ENCODE results near the gene POR. TPM values are rescaled to one million over a fixed set of nuclear protein-coding genes. Genes with fewer than 3 reads are reported as not detected.
"Not testable (repeated sequence)": the region's sequence is repeated elsewhere in the genome, so short reads cannot be mapped to it uniquely, and the experiment has no call there.

The POR gene
- total RNA-seq, 2 experiments from 2014 or later = 52.0 to 57.6 TPM

GRCh38 chr7:75994388-75995051 lies 79.6 kb downstream of the POR start, which contains the start of gene TMEM120A:
Gene TMEM120A (minus strand): TSS chr7:75994595. CDS start chr7:75994570, 25 bp downstream.
- Mint-ChIP-seq H3K4me3 (peak within 1 kb of the TSS; percentile 70), H3K27me3 (no peaks in the 10 kb centered on the region), H3K4me1 (peaks cover 32% of the 10 kb centered on the region), H3K27ac (peak within 1 kb of the TSS; percentile 36), H3K36me3 (peaks cover 18% of the 10 kb centered on the region), H3K9me3 (ENCODE audit: low read depth) (no peaks in the 10 kb centered on the region)
- CTCF ChIA-PET = interaction anchor here (0.8 to 1.4 kb wide), 4 partner anchors 23 to 128 kb away, joined by 3 read pairs; no protein-coding TSS in a partner anchor
- ATAC-seq (peak; percentile 98), DNase-seq (peak; percentile 95)

DNA sequence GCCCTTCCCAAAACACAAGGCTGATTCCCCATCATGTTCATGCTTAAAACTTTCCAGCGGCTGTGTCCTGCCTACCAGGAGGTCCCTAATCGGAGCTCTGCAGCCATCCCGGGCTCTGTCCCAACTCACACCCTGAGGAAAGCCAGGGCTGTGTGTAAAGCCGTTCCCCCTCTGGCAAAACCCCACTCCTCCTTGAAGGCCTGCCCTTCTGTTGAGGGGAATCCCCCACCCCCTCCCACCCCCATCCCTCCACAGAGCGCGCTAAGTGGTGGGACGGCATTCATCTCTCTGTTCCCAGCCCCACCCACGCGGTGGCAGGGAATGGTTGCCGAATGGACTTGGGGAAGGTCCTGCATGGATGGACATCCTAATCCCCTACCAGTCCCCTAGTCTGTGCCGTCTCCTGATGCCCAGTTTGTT lies 80.1 kb downstream of the POR start:
- peaks cover 28% of the 10 kb centered on the region for H3K4me1 Mint-ChIP-seq
- peak overlapping the region; percentile 70 for H3K4me3 Mint-ChIP-seq
- DNase-seq (no peak), ATAC-seq (no peak)
- H3K27ac Mint-ChIP-seq = peak overlapping the region; percentile 36
- no peaks in the 10 kb centered on the region for H3K9me3 Mint-ChIP-seq (ENCODE audit: low read depth)
- no peaks in the 10 kb centered on the region for H3K27me3 Mint-ChIP-seq
- CTCF ChIA-PET = interaction anchor here (0.7 to 1.4 kb wide), 5 partner anchors 23 to 148 kb away, joined by 3 read pairs; no protein-coding TSS in a partner anchor
- H3K36me3 Mint-ChIP-seq = peaks cover 18% of the 10 kb centered on the region

DNA sequence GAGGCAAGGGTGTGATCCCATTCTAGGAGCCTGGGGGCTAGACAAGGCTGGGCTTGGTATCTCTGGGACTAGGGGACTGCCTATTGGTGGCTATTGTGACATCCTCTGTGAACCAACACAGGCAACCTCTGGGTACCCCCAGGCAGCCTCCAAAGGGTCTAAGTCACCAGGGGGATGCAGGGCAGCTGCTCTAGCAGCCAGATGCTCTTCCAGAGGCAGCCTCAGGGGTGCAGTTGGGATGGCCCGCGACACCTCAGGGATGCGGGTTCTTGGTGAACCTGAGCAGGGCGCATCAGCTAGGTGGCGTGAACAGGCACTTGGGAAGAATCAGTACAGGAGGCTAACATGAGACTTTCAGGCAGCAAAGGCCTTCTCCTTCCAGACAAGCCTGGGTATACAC lies 81.0 kb downstream of the POR start:
- DNase-seq (no peak), ATAC-seq (no peak)
- Mint-ChIP-seq H3K27me3 (no peaks in the 10 kb centered on the region), H3K9me3 (ENCODE audit: low read depth) (no peaks in the 10 kb centered on the region), H3K4me3 (no peak overlapping the region), H3K27ac (no peak overlapping the region), H3K4me1 (peaks cover 24% of the 10 kb centered on the region), H3K36me3 (peaks cover 20% of the 10 kb centered on the region)
- CTCF ChIA-PET = interaction anchor here (0.7 kb wide), 1 partner anchor 147 kb away, joined by 3 read pairs; no protein-coding TSS in a partner anchor

DNA sequence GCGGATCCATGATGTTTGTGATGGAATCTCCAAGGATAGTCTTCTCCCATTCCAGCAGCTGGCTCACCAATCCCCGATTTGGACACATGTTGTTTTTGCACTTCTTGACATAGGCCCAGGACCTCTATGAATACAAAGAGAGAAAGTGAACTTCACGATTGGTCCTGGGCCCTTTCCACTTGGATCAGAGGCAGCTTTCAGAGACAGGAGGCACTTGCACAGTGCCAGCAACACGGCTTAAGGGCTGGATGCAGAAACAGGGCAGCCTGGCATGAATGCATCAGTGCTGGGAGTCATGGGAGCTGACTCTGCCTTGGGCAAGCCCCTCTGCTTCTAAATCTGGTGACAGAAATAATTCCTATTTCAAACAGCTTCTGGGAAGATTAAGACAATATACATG lies 81.5 kb downstream of the POR start:
- DNase-seq (no peak), ATAC-seq (no peak)
- Mint-ChIP-seq H3K27me3 (no peaks in the 10 kb centered on the region), H3K4me1 (peaks cover 24% of the 10 kb centered on the region), H3K27ac (no peak overlapping the region), H3K9me3 (ENCODE audit: low read depth) (no peaks in the 10 kb centered on the region), H3K4me3 (no peak overlapping the region), H3K36me3 (peaks cover 20% of the 10 kb centered on the region)
- CTCF ChIA-PET = no interaction called here

DNA sequence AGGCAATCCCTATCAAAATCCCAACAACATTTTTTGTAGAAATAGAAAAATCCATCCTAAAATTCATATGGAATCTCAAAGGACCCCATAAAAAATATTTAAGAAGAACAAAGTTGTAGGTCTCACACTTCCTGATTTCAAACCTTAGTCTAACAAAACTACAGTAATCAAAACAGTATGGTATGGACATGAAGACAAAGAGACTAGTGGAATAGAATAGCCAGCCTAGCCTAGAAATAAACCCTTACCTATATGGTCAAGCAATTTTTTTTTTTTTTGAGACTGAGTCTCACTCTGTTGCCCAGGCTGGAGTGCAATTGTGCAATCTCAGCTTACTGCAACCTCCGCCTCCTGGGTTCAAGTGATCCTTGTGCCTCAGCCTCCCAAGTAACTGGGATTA lies 83.1 kb downstream of the POR start:
- no peaks in the 10 kb centered on the region for H3K9me3 Mint-ChIP-seq (ENCODE audit: low read depth)
- no peak for DNase-seq
- peaks cover 24% of the 10 kb centered on the region for H3K4me1 Mint-ChIP-seq
- no peak overlapping the region for H3K27ac Mint-ChIP-seq
- ATAC-seq = no peak
- no peak overlapping the region for H3K4me3 Mint-ChIP-seq
- H3K27me3 Mint-ChIP-seq = no peaks in the 10 kb centered on the region
- H3K36me3 Mint-ChIP-seq = peaks cover 23% of the 10 kb centered on the region
- CTCF ChIA-PET = interaction anchor here (1.0 kb wide), 2 partner anchors 21 to 23 kb away, joined by 3 read pairs; no protein-coding TSS in a partner anchor

DNA sequence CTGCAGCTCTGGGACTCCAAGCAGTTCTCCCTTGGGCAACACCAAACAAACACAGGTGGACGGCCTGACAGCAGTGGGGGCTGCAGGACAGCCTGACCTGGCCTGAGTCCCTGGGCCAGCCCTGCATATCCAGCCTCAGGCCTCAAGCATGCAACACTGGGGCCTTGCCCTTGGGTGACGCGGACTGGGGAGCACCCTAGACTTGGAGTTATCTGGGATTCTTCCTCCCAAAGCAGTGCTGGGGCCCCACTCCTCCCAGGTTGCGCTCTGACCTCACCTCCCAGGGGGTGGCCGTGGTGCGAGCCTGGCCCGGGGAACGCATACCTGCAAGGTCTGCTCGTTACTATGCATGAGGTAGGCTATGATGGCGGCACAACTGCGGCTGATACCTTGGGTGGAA lies 85.6 kb downstream of the POR start:
- CTCF ChIA-PET = no interaction called here
- ATAC-seq = no peak
- H3K4me1 Mint-ChIP-seq = peaks cover 19% of the 10 kb centered on the region

GRCh38 chr7:76002139-76002538 lies 87.2 kb downstream of the POR start:
- DNase-seq = no peak
- peaks cover 35% of the 10 kb centered on the region for H3K36me3 Mint-ChIP-seq
- no peak overlapping the region for H3K27ac Mint-ChIP-seq
- CTCF ChIA-PET = no interaction called here
- no peak overlapping the region for H3K4me3 Mint-ChIP-seq
- no peaks in the 10 kb centered on the region for H3K27me3 Mint-ChIP-seq
- peaks cover 13% of the 10 kb centered on the region for H3K4me1 Mint-ChIP-seq
- H3K9me3 Mint-ChIP-seq (ENCODE audit: low read depth) = no peaks in the 10 kb centered on the region
- ATAC-seq = no peak

More for the DNA sequence above, 85.6 kb downstream of the POR start:
- Mint-ChIP-seq H3K9me3 (ENCODE audit: low read depth) (no peaks in the 10 kb centered on the region), H3K27me3 (no peaks in the 10 kb centered on the region), H3K36me3 (peaks cover 37% of the 10 kb centered on the region), H3K27ac (no peak overlapping the region), H3K4me3 (no peak overlapping the region)
- DNase-seq = no peak

DNA sequence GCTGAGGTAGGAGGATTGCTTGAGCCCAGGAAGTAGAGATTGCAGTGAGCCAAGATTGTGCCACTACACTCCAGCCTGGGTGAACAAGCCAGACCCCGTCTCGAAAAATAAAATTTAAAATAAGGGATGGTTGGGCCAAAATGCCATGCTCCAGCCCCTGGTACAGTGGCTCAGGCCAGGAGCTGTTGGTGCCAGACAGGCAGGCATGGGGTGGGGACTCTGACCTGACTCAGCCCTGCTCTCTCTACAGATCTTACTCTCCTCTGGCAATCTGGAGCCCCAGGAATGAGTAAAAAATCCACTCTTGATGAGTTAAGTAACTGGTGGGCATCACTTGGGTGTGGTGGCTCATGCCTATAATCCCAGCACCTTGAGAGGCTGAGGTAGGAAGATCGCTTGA lies 87.9 kb downstream of the POR start:
- CTCF ChIA-PET = interaction anchor here (0.6 to 2.2 kb wide), 2 partner anchors 18 to 142 kb away, joined by 3 to 6 read pairs; no protein-coding TSS in a partner anchor

GRCh38 chr7:76003351-76003750 lies 88.4 kb downstream of the POR start:
- H3K9me3 Mint-ChIP-seq (ENCODE audit: low read depth) = no peaks in the 10 kb centered on the region
- peaks cover 35% of the 10 kb centered on the region for H3K36me3 Mint-ChIP-seq
- CTCF ChIA-PET = interaction anchor here (0.6 to 2.2 kb wide), 3 partner anchors 10 to 143 kb away, joined by 3 to 6 read pairs (median 3); no protein-coding TSS in a partner anchor
- H3K4me1 Mint-ChIP-seq = peaks cover 12% of the 10 kb centered on the region
- H3K27me3 Mint-ChIP-seq = no peaks in the 10 kb centered on the region
- DNase-seq = no peak
- no peak overlapping the region for H3K27ac Mint-ChIP-seq
- no peak overlapping the region for H3K4me3 Mint-ChIP-seq
- no peak for ATAC-seq

More for the DNA sequence above, 87.9 kb downstream of the POR start:
- ATAC-seq (no peak), DNase-seq (no peak)
- peaks cover 10% of the 10 kb centered on the region for H3K4me1 Mint-ChIP-seq
- H3K9me3 Mint-ChIP-seq (ENCODE audit: low read depth) = no peaks in the 10 kb centered on the region
- no peak overlapping the region for H3K27ac Mint-ChIP-seq
- H3K27me3 Mint-ChIP-seq = no peaks in the 10 kb centered on the region
- H3K4me3 Mint-ChIP-seq = no peak overlapping the region
- H3K36me3 Mint-ChIP-seq = peaks cover 34% of the 10 kb centered on the region

- Mint-ChIP-seq H3K4me1 (peaks cover 22% of the 10 kb centered on the region), H3K36me3 (peaks cover 27% of the 10 kb centered on the region)
- not testable (repeated sequence) for H3K27me3 Mint-ChIP-seq; H3K4me3 Mint-ChIP-seq; ATAC-seq; H3K27ac Mint-ChIP-seq; H3K9me3 Mint-ChIP-seq (ENCODE audit: low read depth); DNase-seq
- CTCF ChIA-PET = interaction anchor here (2.2 kb wide), 1 partner anchor 15 kb away, joined by 6 read pairs; no protein-coding TSS in a partner anchor
These were observed 90.0 kb downstream of the POR start for GRCh38 chr7:76005004-76005403.

DNA sequence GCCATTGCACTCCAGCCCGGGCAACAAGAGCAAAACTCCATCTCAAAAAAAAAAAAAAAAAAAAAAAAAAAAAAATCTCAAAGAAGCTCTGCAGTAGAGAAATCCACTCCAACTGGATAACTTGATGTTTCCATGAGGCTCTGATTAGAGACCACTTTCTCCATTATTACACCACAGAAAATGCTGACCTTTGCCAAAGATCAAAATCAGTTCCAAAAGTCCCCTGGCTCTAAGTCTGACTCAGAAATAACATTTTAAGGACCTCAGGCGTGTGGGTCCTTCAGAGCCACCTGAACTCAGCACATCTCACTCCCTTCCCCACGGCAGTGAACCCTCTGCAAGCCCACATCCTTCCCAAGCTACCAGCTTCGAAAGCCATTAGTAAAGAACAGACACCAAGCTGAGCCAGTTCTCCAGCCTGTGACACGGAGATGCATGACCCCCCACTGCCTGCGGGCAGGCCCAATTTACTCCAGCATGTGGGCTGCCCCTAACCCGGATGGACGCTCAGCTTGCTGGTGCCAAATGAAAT lies 93.3 kb downstream of the POR start:
- H3K4me1 Mint-ChIP-seq = peaks cover 25% of the 10 kb centered on the region
- DNase-seq (peak; percentile 71), ATAC-seq (peak; percentile 68)
- no peaks in the 10 kb centered on the region for H3K27me3 Mint-ChIP-seq
- CTCF ChIA-PET = interaction anchor here (0.7 to 3.2 kb wide), 3 partner anchors 11 to 41 kb away, joined by 3 to 15 read pairs (median 5); no protein-coding TSS in a partner anchor
- H3K4me3 Mint-ChIP-seq = peak overlapping the region; percentile 38
- H3K36me3 Mint-ChIP-seq = peaks cover 31% of the 10 kb centered on the region
- no peaks in the 10 kb centered on the region for H3K9me3 Mint-ChIP-seq (ENCODE audit: low read depth)
- H3K27ac Mint-ChIP-seq = peak overlapping the region; percentile 66

GRCh38 chr7:76009672-76010600 lies 95.0 kb downstream of the POR start:
- peaks cover 29% of the 10 kb centered on the region for H3K36me3 Mint-ChIP-seq
- peaks cover 25% of the 10 kb centered on the region for H3K4me1 Mint-ChIP-seq
- H3K4me3 Mint-ChIP-seq = no peak overlapping the region
- no peaks in the 10 kb centered on the region for H3K27me3 Mint-ChIP-seq
- ATAC-seq = no peak
- H3K9me3 Mint-ChIP-seq (ENCODE audit: low read depth) = no peaks in the 10 kb centered on the region
- H3K27ac Mint-ChIP-seq = peak overlapping the region; percentile 75
- no peak for DNase-seq
- CTCF ChIA-PET = interaction anchor here (0.7 to 3.2 kb wide), 3 partner anchors 10 to 143 kb away, joined by 4 to 16 read pairs (median 15); no protein-coding TSS in a partner anchor

GRCh38 chr7:76011442-76011861 lies 96.5 kb downstream of the POR start:
- CTCF ChIA-PET = interaction anchor here (0.5 to 1.9 kb wide), 4 partner anchors 8 to 158 kb away, joined by 3 to 16 read pairs (median 3); no protein-coding TSS in a partner anchor
- DNase-seq (no peak), ATAC-seq (no peak)
- H3K9me3 Mint-ChIP-seq (ENCODE audit: low read depth) = no peaks in the 10 kb centered on the region
- H3K27me3 Mint-ChIP-seq = no peaks in the 10 kb centered on the region
- no peak overlapping the region for H3K4me3 Mint-ChIP-seq
- H3K4me1 Mint-ChIP-seq = peaks cover 25% of the 10 kb centered on the region
- peaks cover 30% of the 10 kb centered on the region for H3K36me3 Mint-ChIP-seq
- no peak overlapping the region for H3K27ac Mint-ChIP-seq

All from activated CD8-positive, alpha-beta memory T cell treated with anti-CD3 and anti-CD28 coated beads, Interleukin-2, amount 10 ng/mL, durations not matched to agents 7 days and 5 days (primary cell).